ENCODE results near the gene SPI1.
A peak's percentile ranks its signal among the peaks of the same experiment; 100 is the strongest.

Gene SPI1

GRCh38 chr11:47351156-47352126 lies 26.9 kb downstream of the SPI1 start:
- H2BK120ac ChIP-seq (ENCODE audit: low read depth, low read length), result no peak overlapping the region
- H2BK12ac ChIP-seq (ENCODE audit: low read length in 2 of 2), result no peak overlapping the region
- no peak overlapping the region for H3K18ac ChIP-seq (ENCODE audit: low read depth in 1 of 2, low read length in 2 of 2)
- no peaks in the 10 kb centered on the region for H3K36me3 ChIP-seq (ENCODE audit: control insufficient read depth in 1 of 2, insufficient read depth in 2 of 2, low read depth in 1 of 2, low read length in 2 of 2)
- H3K14ac ChIP-seq (ENCODE audit: low read length in 2 of 2), result no peak overlapping the region
- no peak overlapping the region for H3K27ac ChIP-seq (ENCODE audit: low read length, poor library complexity, severe bottlenecking)
- no peak for DNase-seq
- no peak overlapping the region for H3K23ac ChIP-seq (ENCODE audit: low read length in 2 of 2)
- no peak overlapping the region for H2AFZ ChIP-seq (ENCODE audit: low read depth, low read length)
- H3K4ac ChIP-seq (ENCODE audit: low read depth in 1 of 2, low read length in 2 of 2), result no peak overlapping the region
- H3K27me3 ChIP-seq (ENCODE audit: control insufficient read depth in 1 of 2, insufficient read depth in 1 of 2, low read length in 2 of 2), result peaks cover 8 to 15% of the 10 kb centered on the region in 2 experiments
- H3K9ac ChIP-seq (ENCODE audit: low read length), result no peak overlapping the region
- H4K91ac ChIP-seq (ENCODE audit: low read length), result peak overlapping the region; percentile 4
- H3K4me3 ChIP-seq (ENCODE audit: insufficient read depth in 1 of 2, low read depth in 1 of 2, low read length in 2 of 2), result no peak overlapping the region
- no peak overlapping the region for H4K8ac ChIP-seq (ENCODE audit: low read length)
- no peak overlapping the region for H2BK15ac ChIP-seq (ENCODE audit: low read depth, poor library complexity, severe bottlenecking)
- no peaks in the 10 kb centered on the region for H3K9me3 ChIP-seq (ENCODE audit: control insufficient read depth, low read length)
- no peak overlapping the region for H2AK5ac ChIP-seq (ENCODE audit: low read length, severe bottlenecking)
- H3K79me1 ChIP-seq (replicated peaks; ENCODE audit: low read length, poor library complexity, severe bottlenecking), result no peaks in the 10 kb centered on the region
- H3K4me2 ChIP-seq (ENCODE audit: low read length, poor library complexity, severe bottlenecking), result no peak overlapping the region
- H2BK5ac ChIP-seq (ENCODE audit: low read depth, low read length, poor library complexity, severe bottlenecking), result no peak overlapping the region
- WGBS, result 86% methylated on average over 29 of the region's 29 CpGs
- H3K4me1 ChIP-seq (ENCODE audit: control insufficient read depth, insufficient read depth, low read depth, low read length), result peaks cover 10% of the 10 kb centered on the region

- 79% methylated on average over 9 of the region's 9 CpGs for WGBS
- no peak overlapping the region for H2AK5ac ChIP-seq (ENCODE audit: low read length, severe bottlenecking)
- no peak for DNase-seq
Observed at GRCh38 chr11:47350315-47350714, 28.0 kb downstream of the SPI1 start.

GRCh38 chr11:47349521-47350095 lies 28.7 kb downstream of the SPI1 start:
- H3K36me3 ChIP-seq (ENCODE audit: control insufficient read depth in 1 of 2, insufficient read depth in 2 of 2, low read depth in 1 of 2, low read length in 2 of 2), result no peaks in the 10 kb centered on the region
- no peak overlapping the region for H2BK12ac ChIP-seq (ENCODE audit: low read length in 2 of 2)
- no peak overlapping the region for H4K8ac ChIP-seq (ENCODE audit: low read length)
- no peak overlapping the region for H3K14ac ChIP-seq (ENCODE audit: low read length in 2 of 2)
- peaks cover 15 to 27% of the 10 kb centered on the region in 2 experiments for H3K27me3 ChIP-seq (ENCODE audit: control insufficient read depth in 1 of 2, insufficient read depth in 1 of 2, low read length in 2 of 2)
- no peak overlapping the region for H2AFZ ChIP-seq (ENCODE audit: low read depth, low read length)
- no peak overlapping the region for H3K9ac ChIP-seq (ENCODE audit: low read length)
- no peak overlapping the region for H2AK5ac ChIP-seq (ENCODE audit: low read length, severe bottlenecking)
- H2BK120ac ChIP-seq (ENCODE audit: low read depth, low read length), result no peak overlapping the region
- H3K18ac ChIP-seq (ENCODE audit: low read depth in 1 of 2, low read length in 2 of 2), result no peak overlapping the region
- 97% methylated on average over 20 of the region's 23 CpGs for WGBS
- H2BK5ac ChIP-seq (ENCODE audit: low read depth, low read length, poor library complexity, severe bottlenecking), result no peak overlapping the region
- H3K79me1 ChIP-seq (replicated peaks; ENCODE audit: low read length, poor library complexity, severe bottlenecking), result no peaks in the 10 kb centered on the region
- H3K27ac ChIP-seq (ENCODE audit: low read length, poor library complexity, severe bottlenecking), result no peak overlapping the region
- peaks cover 3% of the 10 kb centered on the region for H3K4me1 ChIP-seq (ENCODE audit: control insufficient read depth, insufficient read depth, low read depth, low read length)
- H3K23ac ChIP-seq (ENCODE audit: low read length in 2 of 2), result no peak overlapping the region
- H3K4ac ChIP-seq (ENCODE audit: low read depth in 1 of 2, low read length in 2 of 2), result no peak overlapping the region
- H3K9me3 ChIP-seq (ENCODE audit: control insufficient read depth, low read length), result no peaks in the 10 kb centered on the region
- no peak overlapping the region for H2BK15ac ChIP-seq (ENCODE audit: low read depth, poor library complexity, severe bottlenecking)
- no peak for DNase-seq
- H3K4me3 ChIP-seq (ENCODE audit: insufficient read depth in 1 of 2, low read depth in 1 of 2, low read length in 2 of 2), result no peak overlapping the region
- no peak overlapping the region for H3K4me2 ChIP-seq (ENCODE audit: low read length, poor library complexity, severe bottlenecking)
- no peak overlapping the region for H4K91ac ChIP-seq (ENCODE audit: low read length)

More at GRCh38 chr11:47350315-47350714, 28.0 kb downstream of the SPI1 start:
- no peaks in the 10 kb centered on the region for H3K9me3 ChIP-seq (ENCODE audit: control insufficient read depth, low read length)
- no peak overlapping the region for H2BK120ac ChIP-seq (ENCODE audit: low read depth, low read length)
- no peak overlapping the region for H2BK5ac ChIP-seq (ENCODE audit: low read depth, low read length, poor library complexity, severe bottlenecking)
- H3K27ac ChIP-seq (ENCODE audit: low read length, poor library complexity, severe bottlenecking), result no peak overlapping the region
- H3K4me3 ChIP-seq (ENCODE audit: insufficient read depth in 1 of 2, low read depth in 1 of 2, low read length in 2 of 2), result no peak overlapping the region
- H3K4me1 ChIP-seq (ENCODE audit: control insufficient read depth, insufficient read depth, low read depth, low read length), result peaks cover 3% of the 10 kb centered on the region
- H4K91ac ChIP-seq (ENCODE audit: low read length), result no peak overlapping the region
- peaks cover 15 to 25% of the 10 kb centered on the region in 2 experiments for H3K27me3 ChIP-seq (ENCODE audit: control insufficient read depth in 1 of 2, insufficient read depth in 1 of 2, low read length in 2 of 2)
- H3K4me2 ChIP-seq (ENCODE audit: low read length, poor library complexity, severe bottlenecking), result no peak overlapping the region
- H2BK12ac ChIP-seq (ENCODE audit: low read length in 2 of 2), result no peak overlapping the region
- no peaks in the 10 kb centered on the region for H3K79me1 ChIP-seq (replicated peaks; ENCODE audit: low read length, poor library complexity, severe bottlenecking)
- H3K36me3 ChIP-seq (ENCODE audit: control insufficient read depth in 1 of 2, insufficient read depth in 2 of 2, low read depth in 1 of 2, low read length in 2 of 2), result no peaks in the 10 kb centered on the region
- no peak overlapping the region for H3K4ac ChIP-seq (ENCODE audit: low read depth in 1 of 2, low read length in 2 of 2)
- no peak overlapping the region for H3K23ac ChIP-seq (ENCODE audit: low read length in 2 of 2)
- no peak overlapping the region for H2AFZ ChIP-seq (ENCODE audit: low read depth, low read length)
- H3K9ac ChIP-seq (ENCODE audit: low read length), result no peak overlapping the region
- no peak overlapping the region for H3K18ac ChIP-seq (ENCODE audit: low read depth in 1 of 2, low read length in 2 of 2)
- H4K8ac ChIP-seq (ENCODE audit: low read length), result no peak overlapping the region
- H3K14ac ChIP-seq (ENCODE audit: low read length in 2 of 2), result no peak overlapping the region
- no peak overlapping the region for H2BK15ac ChIP-seq (ENCODE audit: low read depth, poor library complexity, severe bottlenecking)

- no peak overlapping the region for H3K4me3 ChIP-seq (ENCODE audit: insufficient read depth in 1 of 2, low read depth in 1 of 2, low read length in 2 of 2)
- WGBS, result 67% methylated on average over 6 of the region's 8 CpGs
Observed at GRCh38 chr11:47348859-47349258, 29.5 kb downstream of the SPI1 start.

More at GRCh38 chr11:47348859-47349258, 29.5 kb downstream of the SPI1 start:
- Histone ChIP-seq H3K36me3 (ENCODE audit: control insufficient read depth in 1 of 2, insufficient read depth in 2 of 2, low read depth in 1 of 2, low read length in 2 of 2) (no peaks in the 10 kb centered on the region), H4K91ac (ENCODE audit: low read length) (no peak overlapping the region), H3K4me1 (ENCODE audit: control insufficient read depth, insufficient read depth, low read depth, low read length) (peaks cover 3% of the 10 kb centered on the region), H3K23ac (ENCODE audit: low read length in 2 of 2) (no peak overlapping the region), H3K27me3 (ENCODE audit: control insufficient read depth in 1 of 2, insufficient read depth in 1 of 2, low read length in 2 of 2) (peaks cover 19 to 32% of the 10 kb centered on the region in 2 experiments), H2AK5ac (ENCODE audit: low read length, severe bottlenecking) (no peak overlapping the region), H3K9me3 (ENCODE audit: control insufficient read depth, low read length) (no peaks in the 10 kb centered on the region), H3K79me1 (replicated peaks; ENCODE audit: low read length, poor library complexity, severe bottlenecking) (no peaks in the 10 kb centered on the region), H4K8ac (ENCODE audit: low read length) (no peak overlapping the region), H2BK5ac (ENCODE audit: low read depth, low read length, poor library complexity, severe bottlenecking) (no peak overlapping the region), H3K9ac (ENCODE audit: low read length) (no peak overlapping the region), H2BK12ac (ENCODE audit: low read length in 2 of 2) (no peak overlapping the region), H3K4ac (ENCODE audit: low read depth in 1 of 2, low read length in 2 of 2) (no peak overlapping the region), H3K4me2 (ENCODE audit: low read length, poor library complexity, severe bottlenecking) (no peak overlapping the region), H3K27ac (ENCODE audit: low read length, poor library complexity, severe bottlenecking) (no peak overlapping the region), H3K18ac (ENCODE audit: low read depth in 1 of 2, low read length in 2 of 2) (no peak overlapping the region), H2AFZ (ENCODE audit: low read depth, low read length) (no peak overlapping the region), H3K14ac (ENCODE audit: low read length in 2 of 2) (no peak overlapping the region), H2BK15ac (ENCODE audit: low read depth, poor library complexity, severe bottlenecking) (no peak overlapping the region), H2BK120ac (ENCODE audit: low read depth, low read length) (no peak overlapping the region)
- peak; percentile 43 for DNase-seq
